ENCODE results near the gene ATP10A. TPM values are rescaled to one million over a fixed set of nuclear protein-coding genes. Genes with fewer than 3 reads are reported as not detected.

ATP10A gene
- total and polyA plus RNA-seq, 2 of the 8 experiments (the other 6 are each of a cell fraction or from before 2014, with no cell fraction given), result 2.0 to 2.8 TPM

DNA sequence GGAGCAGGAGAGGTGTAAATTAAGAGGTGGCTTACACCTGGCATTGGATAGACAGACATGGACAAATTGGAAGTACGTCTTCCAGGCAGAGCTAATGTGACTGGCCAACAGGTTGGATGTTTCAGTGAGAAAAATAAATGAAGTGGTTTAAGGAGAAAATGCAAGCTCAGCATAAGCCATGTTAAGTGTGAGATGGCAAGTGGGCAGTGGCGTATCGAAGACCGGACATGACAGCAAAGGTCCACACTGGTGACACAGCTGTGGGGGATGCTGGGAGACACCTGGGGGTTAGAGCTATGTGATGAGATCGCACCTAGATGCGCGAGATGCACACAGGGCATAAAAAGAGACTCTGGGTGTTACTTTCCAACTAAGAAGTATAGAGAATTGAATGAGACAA is 3.7 kb upstream of the ATP10A start:
- H3K18ac ChIP-seq (ENCODE audit: extremely low read depth, low read length), result no peak overlapping the region
- H2BK5ac ChIP-seq (ENCODE audit: low read depth, low read length), result no peak overlapping the region
- H3K9ac ChIP-seq (replicated peaks in 1 of 4; ENCODE audit: extremely low read depth in 1 of 4, low read depth in 3 of 4, low read length in 3 of 4), result no peak overlapping the region
- no peak overlapping the region for H4K8ac ChIP-seq (ENCODE audit: extremely low read depth, insufficient read depth, low read length)
- H3K14ac ChIP-seq (ENCODE audit: insufficient read length), result no peak overlapping the region
- H2BK120ac ChIP-seq (replicated peaks; ENCODE audit: low read depth, low read length), result no peak overlapping the region
- peaks cover 14% of the 10 kb centered on the region; the same call in 1 of the 2 replicates for H3K23me2 ChIP-seq (ENCODE audit: low read depth, low read length)
- no peak overlapping the region for H2BK15ac ChIP-seq (ENCODE audit: low read length)
- ChIA-PET CTCF (ENCODE audit: partially characterized antibody) (interaction anchor here (0.9 kb wide), 1 partner anchor 83 kb away, joined by 3 read pairs; no protein-coding TSS in a partner anchor), POLR2A (ENCODE audit: partially characterized antibody) (no interaction called here)
- H4K91ac ChIP-seq (replicated peaks; ENCODE audit: insufficient read length, low read length), result no peak overlapping the region
- H3K56ac ChIP-seq (replicated peaks; ENCODE audit: insufficient read length, low read depth, low read length), result no peak overlapping the region
- no peak for DNase-seq (ENCODE audit: low read depth in 1 of 2, low spot score in 2 of 2)
- H2AFZ ChIP-seq (ENCODE audit: low read length), result no peak overlapping the region
- no peak for TF ChIP-seq CREB1 (IDR thresholded peaks at IDR 0.05)
- peak; percentile 52 for TF ChIP-seq MAFK (IDR thresholded peaks at IDR 0.05; ENCODE audit: low read depth, low read length)
- H2BK20ac ChIP-seq (ENCODE audit: low read length), result no peak overlapping the region
- no peaks in the 10 kb centered on the region for H4K20me1 ChIP-seq (replicated peaks in 1 of 2; ENCODE audit: control insufficient read depth in 1 of 2, insufficient read depth in 2 of 2, low read length in 2 of 2)
- H2BK12ac ChIP-seq (ENCODE audit: low read depth, low read length), result no peak overlapping the region
- H3K27ac ChIP-seq (ENCODE audit: low read depth, low read length), result no peak overlapping the region
- H3K4me2 ChIP-seq (ENCODE audit: insufficient read depth in 1 of 2, low read depth in 2 of 2, low read length in 2 of 2), result no peak overlapping the region
- no peak overlapping the region for H2AK5ac ChIP-seq (ENCODE audit: low read depth, low read length)
- H3K27me3 ChIP-seq (replicated peaks in 1 of 4; ENCODE audit: control insufficient read depth in 3 of 4, extremely low read depth in 1 of 4, insufficient read depth in 3 of 4, low read length in 3 of 4), result peaks cover 7 to 37% (median 29%) of the 10 kb centered on the region in 4 experiments
- H3K23ac ChIP-seq (ENCODE audit: insufficient read length), result no peak overlapping the region
- H4K5ac ChIP-seq (ENCODE audit: insufficient read length, low read depth, low read length), result no peak overlapping the region
- no peaks in the 10 kb centered on the region for H3K9me3 ChIP-seq (ENCODE audit: insufficient read depth in 2 of 2, low read depth in 1 of 2, low read length in 1 of 2)
- no peak for FAIRE-seq
- no peak overlapping the region for H3K4me3 ChIP-seq (ENCODE audit: extremely low read depth in 1 of 4, insufficient read depth in 2 of 4, low read depth in 3 of 4, low read length in 4 of 4)
- H3K4me1 ChIP-seq (replicated peaks in 1 of 4; ENCODE audit: control insufficient read depth in 3 of 4, insufficient read depth in 4 of 4, low read length in 3 of 4), result peaks cover 0 to 8% (median 5%) of the 10 kb centered on the region in 4 experiments; a peak in 6 of 7 replicates
- 94% methylated on average over 7 of the region's 7 CpGs; no CpG with 5 or more reads in 1 of the 2 experiments for WGBS, 2 experiments (ENCODE audit: extremely low coverage in 1 of 2, insufficient coverage in 1 of 2, insufficient read length in 1 of 2, insufficient replicate concordance in 2 of 2, low coverage in 1 of 2, low lambda C conversion rate in 2 of 2, missing lambda C conversion rate in 1 of 2)
- H3K79me1 ChIP-seq (ENCODE audit: low read depth, low read length), result no peaks in the 10 kb centered on the region
- H3K4ac ChIP-seq (replicated peaks; ENCODE audit: insufficient read length, low read depth, low read length), result no peak overlapping the region
- H3K79me2 ChIP-seq (ENCODE audit: control insufficient read depth in 1 of 2, insufficient read depth in 2 of 2, low read length in 2 of 2), result no peaks in the 10 kb centered on the region
- no peaks in the 10 kb centered on the region for H3K36me3 ChIP-seq (ENCODE audit: control insufficient read depth in 2 of 4, insufficient read depth in 4 of 4, low read length in 3 of 4)

Data from H1 (cell line).